Tibial nerve (tissue), 4 donors: ENCODE measurements around the gene TRHDE. TPM values are rescaled to one million over a fixed set of nuclear protein-coding genes. Genes with fewer than 3 reads are reported as not detected.
"Not testable (repeated sequence)": the region's sequence is repeated elsewhere in the genome, so short reads cannot be mapped to it uniquely, and the experiment has no call there.

Experiments used
- DNase-seq, 2 donors: peaks; one replicate each; pipeline ENCODE4 v3.0.0-alpha.2; 2019; ENCODE audit warnings: low spot score in 2 of 2
- H3K27ac ChIP-seq, 4 donors: fragments of 200-600 bp; sonication (generic) in 3 of 4; one replicate each; pipeline ENCODE4 v1.5.1; 2017 to 2019; ENCODE audit warnings: mild to moderate bottlenecking in 1 of 4
- H3K27me3 ChIP-seq, 2 donors: fragments of 200-600 bp; sonication (generic) in 1 of 2; one replicate each; pipeline versions ENCODE4 v1.5.1 to v1.6.0; 2017 to 2019
- H3K36me3 ChIP-seq, 3 donors: fragments of 200-600 bp; sonication (generic); one replicate each; pipeline ENCODE4 v1.5.1; 2018 to 2019
- H3K4me1 ChIP-seq, 4 donors: fragments of 200-600 bp; sonication (generic) in 3 of 4; one replicate each; pipeline ENCODE4 v1.5.1; 2017 to 2019
- H3K4me3 ChIP-seq, 4 donors: fragments of 200-600 bp; sonication (generic) in 3 of 4; one replicate each; pipeline ENCODE4 v1.5.1; 2017 to 2019; ENCODE audit warnings: mild to moderate bottlenecking in 1 of 4, moderate library complexity in 1 of 4
- H3K9me3 ChIP-seq, 4 donors: fragments of 200-600 bp; sonication (generic) in 3 of 4; one replicate each; pipeline ENCODE4 v1.5.1; 2017 to 2019
- CTCF ChIP-seq, 5 experiments: fragments of 200-600 bp in 3 of 5; fragments of 450-650 bp in 2 of 5; sonication (generic) in 3 of 5; IDR thresholded peaks; one replicate each; pipeline ENCODE4 v1.5.1; 2016 to 2019; ENCODE audit warnings: antibody characterized with exemption in 5 of 5, mild to moderate bottlenecking in 3 of 5, moderate library complexity in 2 of 5
- EP300 ChIP-seq, 2 donors: sonication (generic); formaldehyde crosslinking; IDR thresholded peaks; one replicate each; pipeline ENCODE4 v1.6.1; 2017; ENCODE audit warnings: antibody characterized with exemption in 2 of 2, mild to moderate bottlenecking in 1 of 2
- POLR2A ChIP-seq, 2 donors: fragments of 450-650 bp; IDR thresholded peaks; one replicate each; pipeline ENCODE4 v1.6.1; 2017; ENCODE audit warnings: antibody characterized with exemption in 2 of 2, mild to moderate bottlenecking in 2 of 2, moderate library complexity in 2 of 2
- WGBS, 2 donors: methylation state at CpG; one replicate each; pipeline ENCODE4 v1.1.5; 2018; 5-methylcytosine and 5-hydroxymethylcytosine counted together
- total RNA-seq, 4 donors: library from RNA; depleted of rRNA; stranded (reverse); fragments of >200 nt; gene quantifications; one replicate each; pipeline ENCODE4 v1.1.0, GENCODE V29; 2016

TRHDE gene
- total RNA-seq, 4 donors from 2014 or later: 0.98 to 11.1 (median 2.8) TPM

- H3K36me3 ChIP-seq: no peaks in the 10 kb centered on the region
- H3K27ac ChIP-seq: no peak overlapping the region
- H3K4me3 ChIP-seq: no peak overlapping the region
- H3K9me3 ChIP-seq: no peaks in the 10 kb centered on the region
- no peak for TF ChIP-seq POLR2A (IDR thresholded peaks at IDR 0.05)
- TF ChIP-seq EP300 (IDR thresholded peaks at IDR 0.05): no peak
- no peak for TF ChIP-seq CTCF (IDR thresholded peaks at IDR 0.05)
- H3K4me1 ChIP-seq: no peaks in the 10 kb centered on the region
- DNase-seq: no peak
- H3K27me3 ChIP-seq: no peaks in the 10 kb centered on the region
- 86 to 89% methylated on average over 1 of the region's 1 CpG for WGBS, 2 donors
Observed at GRCh38 chr12:72505227-72505626, 233.1 kb downstream of the TRHDE start.

- WGBS, 2 donors: 80 to 84% methylated on average over 1 of the region's 1 CpG
- H3K9me3 ChIP-seq: no peaks in the 10 kb centered on the region
- no peaks in the 10 kb centered on the region for H3K36me3 ChIP-seq
- no peak overlapping the region for H3K4me3 ChIP-seq
- H3K4me1 ChIP-seq: peaks cover 0 to 7% (median 0%) of the 10 kb centered on the region in 4 donors
- H3K27me3 ChIP-seq: no peaks in the 10 kb centered on the region
- no peak overlapping the region for H3K27ac ChIP-seq
- no peak for DNase-seq
- TF ChIP-seq EP300 (IDR thresholded peaks at IDR 0.05) (no peak), POLR2A (IDR thresholded peaks at IDR 0.05) (no peak)
Observed at GRCh38 chr12:72509891-72510290, 237.7 kb downstream of the TRHDE start.

DNA sequence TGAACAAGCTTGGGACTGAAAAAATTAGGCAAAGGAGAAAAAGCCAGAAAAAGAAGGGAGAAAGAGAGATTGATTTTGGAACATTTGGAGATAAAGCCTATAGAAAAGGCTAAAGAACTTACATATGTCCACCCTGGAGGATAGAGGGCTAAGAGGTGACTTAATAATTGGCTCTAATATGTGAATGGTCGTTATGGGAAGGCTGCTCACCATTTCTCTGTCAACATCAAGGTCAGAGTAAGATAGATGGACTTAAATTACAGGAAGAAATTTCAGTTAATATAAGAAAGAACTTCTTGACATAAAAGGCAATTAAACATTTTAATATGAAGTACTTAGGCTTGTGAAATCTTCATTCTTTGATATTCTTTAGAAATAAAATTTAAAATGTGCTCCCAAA is 238.6 kb downstream of the TRHDE start:
- TF ChIP-seq EP300 (IDR thresholded peaks at IDR 0.05): no peak
- no peak for TF ChIP-seq POLR2A (IDR thresholded peaks at IDR 0.05)
- TF ChIP-seq CTCF (IDR thresholded peaks at IDR 0.05): no peak
- Histone ChIP-seq H3K36me3 (no peaks in the 10 kb centered on the region), H3K27me3 (no peaks in the 10 kb centered on the region), H3K4me3 (no peak overlapping the region), H3K27ac (no peak overlapping the region), H3K4me1 (peaks cover 0 to 7% (median 0%) of the 10 kb centered on the region in 4 donors), H3K9me3 (no peaks in the 10 kb centered on the region)
- DNase-seq: no peak
- 32 to 39% methylated on average over 1 of the region's 1 CpG for WGBS, 2 donors

GRCh38 chr12:72511498-72511897 is 239.3 kb downstream of the TRHDE start:
- Histone ChIP-seq H3K4me3 (no peak overlapping the region), H3K27me3 (no peaks in the 10 kb centered on the region), H3K36me3 (no peaks in the 10 kb centered on the region), H3K9me3 (no peaks in the 10 kb centered on the region), H3K4me1 (peaks cover 0 to 7% (median 0%) of the 10 kb centered on the region in 4 donors), H3K27ac (no peak overlapping the region)
- WGBS, 2 donors: 42 to 52% methylated on average over 2 of the region's 2 CpGs
- TF ChIP-seq POLR2A (IDR thresholded peaks at IDR 0.05) (no peak), CTCF (IDR thresholded peaks at IDR 0.05) (no peak), EP300 (IDR thresholded peaks at IDR 0.05) (no peak)
- DNase-seq: no peak

- H3K27ac ChIP-seq: no peak overlapping the region
- no peak for DNase-seq
- peaks cover 0 to 7% (median 0%) of the 10 kb centered on the region in 4 donors for H3K4me1 ChIP-seq
- no peak overlapping the region for H3K4me3 ChIP-seq
- H3K9me3 ChIP-seq: no peaks in the 10 kb centered on the region
- no peaks in the 10 kb centered on the region for H3K36me3 ChIP-seq
- no peaks in the 10 kb centered on the region for H3K27me3 ChIP-seq
- 19 to 23% methylated on average over 3 of the region's 3 CpGs for WGBS, 2 donors
- TF ChIP-seq CTCF (IDR thresholded peaks at IDR 0.05) (no peak), EP300 (IDR thresholded peaks at IDR 0.05) (no peak), POLR2A (IDR thresholded peaks at IDR 0.05) (no peak)
Observed at GRCh38 chr12:72511906-72512305, 239.7 kb downstream of the TRHDE start.

- not testable (repeated sequence) for H3K27ac ChIP-seq, H3K27me3 ChIP-seq, H3K9me3 ChIP-seq, H3K36me3 ChIP-seq, H3K4me1 ChIP-seq, H3K4me3 ChIP-seq, DNase-seq
- 94 to 95% methylated on average over 24 to 27 of the region's 27 CpGs for WGBS, 2 donors
Observed at GRCh38 chr12:72520044-72520678, 248.0 kb downstream of the TRHDE start.
